Smooth muscle cell (in vitro differentiated cells): ENCODE results near the gene RASA2. TPM values are rescaled to one million over a fixed set of nuclear protein-coding genes. Genes with fewer than 3 reads are reported as not detected.

Source experiments
- DNase-seq: peaks from one replicate; lab custom pipeline; 2025; ENCODE audit not compliant: unreplicated experiment; lab: John Stamatoyannopoulos, UW
- H2AFZ ChIP-seq: fragments of 200-600 bp; sonication (generic); 2 replicates; pipeline ENCODE4 v1.6.0; 2016; ENCODE audit warnings: antibody characterized with exemption, low read depth, mild to moderate bottlenecking
- H3F3A ChIP-seq: fragments of 200-600 bp; sonication (generic); 2 replicates; pipeline ENCODE4 v1.6.0; 2017; ENCODE audit warnings: antibody characterized with exemption, low read depth
- H3K27ac ChIP-seq: fragments of 200-600 bp; sonication (generic); 2 replicates; pipeline ENCODE4 v1.5.1; 2016; ENCODE audit warnings: low read depth, mild to moderate bottlenecking
- H3K27me3 ChIP-seq: fragments of 200-600 bp; sonication (generic); 2 replicates; pipeline ENCODE4 v1.6.1; 2016; ENCODE audit warnings: low read depth, mild to moderate bottlenecking
- H3K36me3 ChIP-seq: fragments of 200-600 bp; sonication (generic); 2 replicates; pipeline ENCODE4 v1.5.1; 2016; ENCODE audit warnings: low read depth
- H3K4me1 ChIP-seq: fragments of 200-600 bp; sonication (generic); 2 replicates; pipeline ENCODE4 v1.5.1; 2016; ENCODE audit warnings: low read depth
- H3K4me2 ChIP-seq: fragments of 200-600 bp; sonication (generic); 2 replicates; pipeline ENCODE4 v1.6.0; 2016; ENCODE audit warnings: mild to moderate bottlenecking
- H3K4me3 ChIP-seq: fragments of 200-600 bp; sonication (generic); 2 replicates; pipeline ENCODE4 v1.5.1; 2016; ENCODE audit warnings: mild to moderate bottlenecking
- H3K79me2 ChIP-seq: fragments of 200-600 bp; sonication (generic); 2 replicates; pipeline ENCODE4 v1.6.0; 2016; ENCODE audit warnings: low read depth, mild to moderate bottlenecking
- H3K9ac ChIP-seq: fragments of 200-600 bp; sonication (generic); 2 replicates; pipeline ENCODE4 v1.6.0; 2016; ENCODE audit warnings: low read depth
- H3K9me3 ChIP-seq: fragments of 200-600 bp; sonication (generic); replicated peaks from 2 replicates; pipeline ENCODE4 v1.5.1; 2016; ENCODE audit warnings: low read depth
- H4K20me1 ChIP-seq: fragments of 200-600 bp; sonication (generic); 2 replicates; pipeline ENCODE4 v1.6.0; 2016; ENCODE audit warnings: low read depth
- CTCF ChIP-seq: fragments of 200-600 bp; sonication (generic); IDR thresholded peaks from 2 replicates; pipeline ENCODE4 v1.5.1; 2017; ENCODE audit warnings: borderline replicate concordance, mild to moderate bottlenecking, antibody characterized with exemption; ENCODE audit not compliant: insufficient read depth, poor library complexity, severe bottlenecking
- whole genome bisulfite sequencing: methylation state at CpG from one replicate; pipeline ENCODE4 v1.1.7; 2016; ENCODE audit warnings: low lambda C conversion rate; 5-methylcytosine and 5-hydroxymethylcytosine counted together
- polyA plus RNA-seq: library from polyadenylated mRNA; unstranded; fragments of >200 nt; fragmentation: Nextera tagmentation; extraction: Ambion mirVana; gene quantifications from 2 replicates; pipeline ENCODE4 v1.2.1, GENCODE V29; 2016
- total RNA-seq: library from RNA; depleted of rRNA; stranded (reverse); fragments of >200 nt; gene quantifications from 2 replicates; pipeline ENCODE4 v1.2.3, GENCODE V29; 2014

Gene RASA2
- total and polyA plus RNA-seq, 2 experiments from 2014 or later, result 4.9 to 20.0 TPM

- no peak overlapping the region for H3K27ac ChIP-seq
- no peaks in the 10 kb centered on the region for H3F3A ChIP-seq
- WGBS, result 83% methylated on average over 4 of the region's 4 CpGs
- no peaks in the 10 kb centered on the region for H3K4me1 ChIP-seq
- peaks cover 9% of the 10 kb centered on the region for H3K36me3 ChIP-seq
- DNase-seq, result no peak
- no peaks in the 10 kb centered on the region for H3K79me2 ChIP-seq
- no peak overlapping the region for H3K4me2 ChIP-seq
- H3K27me3 ChIP-seq, result no peaks in the 10 kb centered on the region
- no peak overlapping the region for H3K9ac ChIP-seq
- TF ChIP-seq CTCF, result no peak
- no peaks in the 10 kb centered on the region for H4K20me1 ChIP-seq
- no peaks in the 10 kb centered on the region for H3K9me3 ChIP-seq
- no peak overlapping the region for H2AFZ ChIP-seq
- H3K4me3 ChIP-seq, result no peak overlapping the region
Measured at GRCh38 chr3:141602706-141603105, 115.9 kb downstream of the RASA2 start.

DNA sequence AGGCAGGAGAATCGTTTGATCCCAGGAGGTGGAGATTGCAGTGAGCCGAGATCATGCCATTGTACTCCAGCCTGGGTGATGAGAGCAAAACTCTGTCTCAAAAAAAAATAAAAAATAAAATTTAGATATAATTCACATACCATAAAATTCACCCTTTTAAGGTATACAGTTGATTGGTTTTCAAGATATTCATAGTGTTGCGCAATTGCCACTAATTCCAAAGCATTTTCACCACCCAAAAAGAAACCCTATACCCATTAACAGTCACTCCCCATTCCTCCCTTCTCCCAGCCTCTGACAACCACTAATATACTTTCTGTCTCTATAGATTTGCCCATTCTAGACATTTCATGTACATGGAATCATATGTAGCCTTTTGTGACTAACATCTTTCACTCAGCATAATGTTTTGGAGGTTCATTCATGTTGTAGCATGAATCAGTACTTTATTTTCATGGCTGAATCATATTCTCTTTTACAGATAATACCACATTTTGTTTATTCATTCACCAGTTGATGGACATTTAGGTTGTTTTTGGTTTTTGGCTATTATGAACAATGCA, 116.7 kb downstream of the RASA2 start:
- Histone ChIP-seq H3K9ac (no peak overlapping the region), H3K9me3 (no peaks in the 10 kb centered on the region), H3K36me3 (peaks cover 14% of the 10 kb centered on the region), H3K4me2 (no peak overlapping the region), H2AFZ (no peak overlapping the region), H3K27me3 (no peaks in the 10 kb centered on the region), H3K4me1 (no peaks in the 10 kb centered on the region), H3K27ac (no peak overlapping the region), H3K79me2 (no peaks in the 10 kb centered on the region), H4K20me1 (no peaks in the 10 kb centered on the region), H3K4me3 (no peak overlapping the region), H3F3A (no peaks in the 10 kb centered on the region)
- no peak for TF ChIP-seq CTCF
- no peak for DNase-seq
- WGBS, result 98% methylated on average over 3 of the region's 3 CpGs

DNA sequence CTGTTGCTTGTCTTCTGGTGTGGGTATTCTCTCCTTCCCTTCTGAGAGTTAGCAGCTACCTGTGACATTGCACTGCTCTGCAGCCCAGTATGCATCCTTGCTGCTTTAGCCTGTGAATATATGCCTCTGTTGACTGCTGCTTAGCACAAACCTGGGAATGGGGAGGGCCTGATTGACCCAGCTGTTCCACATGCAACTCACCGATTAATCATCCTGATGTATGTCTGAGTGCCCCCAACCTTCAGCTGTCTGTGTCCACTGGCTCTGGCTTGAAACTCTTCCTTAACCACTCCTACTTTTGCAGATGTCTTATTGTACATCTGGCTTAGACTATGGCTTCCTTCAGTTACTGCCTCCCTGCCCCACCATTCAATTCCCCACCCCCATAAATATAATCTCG, 119.1 kb downstream of the RASA2 start:
- no peak overlapping the region for H3K4me3 ChIP-seq
- H3K36me3 ChIP-seq, result peaks cover 12% of the 10 kb centered on the region
- H2AFZ ChIP-seq, result no peak overlapping the region
- H3K27me3 ChIP-seq, result no peaks in the 10 kb centered on the region
- no peak overlapping the region for H3K4me2 ChIP-seq
- no peak for DNase-seq
- no peaks in the 10 kb centered on the region for H3K79me2 ChIP-seq
- H3K9me3 ChIP-seq, result no peaks in the 10 kb centered on the region
- H3F3A ChIP-seq, result no peaks in the 10 kb centered on the region
- 100% methylated on average over 2 of the region's 2 CpGs for WGBS
- no peak overlapping the region for H3K9ac ChIP-seq
- no peak overlapping the region for H3K27ac ChIP-seq
- TF ChIP-seq CTCF, result no peak
- no peaks in the 10 kb centered on the region for H3K4me1 ChIP-seq
- H4K20me1 ChIP-seq, result no peaks in the 10 kb centered on the region

DNA sequence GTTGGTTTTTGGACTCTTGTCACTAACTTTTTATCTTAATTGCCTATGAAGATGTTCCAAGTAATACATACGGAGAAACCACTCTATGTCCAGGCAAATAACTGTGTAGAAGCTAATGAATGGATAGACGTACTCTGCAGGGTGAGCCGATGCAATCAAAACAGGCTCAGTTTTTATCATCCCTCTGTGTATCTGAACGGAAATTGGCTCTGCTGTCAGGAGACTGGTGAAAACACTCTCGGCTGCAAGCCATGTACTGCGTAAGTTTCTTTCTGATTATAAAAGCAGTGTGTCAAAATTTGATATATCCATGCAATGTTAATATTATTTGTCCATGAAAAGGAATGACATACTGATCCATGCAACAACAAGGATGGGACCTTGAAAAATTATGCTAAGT, 121.6 kb downstream of the RASA2 start:
- H3K4me2 ChIP-seq, result no peak overlapping the region
- no peak for TF ChIP-seq CTCF
- 66% methylated on average over 6 of the region's 6 CpGs for WGBS
- H3K9ac ChIP-seq, result no peak overlapping the region
- no peaks in the 10 kb centered on the region for H3K9me3 ChIP-seq
- no peaks in the 10 kb centered on the region for H3K27me3 ChIP-seq
- H3K27ac ChIP-seq, result no peak overlapping the region
- H3K4me3 ChIP-seq, result no peak overlapping the region
- no peaks in the 10 kb centered on the region for H3F3A ChIP-seq
- H4K20me1 ChIP-seq, result no peaks in the 10 kb centered on the region
- H3K36me3 ChIP-seq, result peaks cover 9% of the 10 kb centered on the region
- DNase-seq, result no peak
- H3K79me2 ChIP-seq, result no peaks in the 10 kb centered on the region
- no peaks in the 10 kb centered on the region for H3K4me1 ChIP-seq
- no peak overlapping the region for H2AFZ ChIP-seq
